ENCODE data around the gene BATF3. TPM values are rescaled to one million over a fixed set of nuclear protein-coding genes. Genes with fewer than 3 reads are reported as not detected.
A peak's percentile ranks its signal among the peaks of the same experiment; 100 is the strongest.

Gene BATF3
- total RNA-seq, 1 donor from 2014 or later, result not detected

GRCh38 chr1:212674872-212675271, 24.8 kb downstream of the BATF3 start:
- no peak overlapping the region for H3K4me3 ChIP-seq (ENCODE audit: low read depth, low read length)
- no peak for DNase-seq (ENCODE audit: low read depth)
- no peak for TF ChIP-seq CTCF (conservative IDR thresholded peaks at IDR 0.05; ENCODE audit: low read depth, low read length)

- H3K4me3 ChIP-seq (ENCODE audit: low read depth, low read length), result no peak overlapping the region
- no peak for TF ChIP-seq CTCF (conservative IDR thresholded peaks at IDR 0.05; ENCODE audit: low read depth, low read length)
- no peak for DNase-seq (ENCODE audit: low read depth)
Observed at GRCh38 chr1:212671342-212672031, 28.2 kb downstream of the BATF3 start.

GRCh38 chr1:212670882-212671281, 28.8 kb downstream of the BATF3 start:
- no peak for TF ChIP-seq CTCF (conservative IDR thresholded peaks at IDR 0.05; ENCODE audit: low read depth, low read length)
- DNase-seq (ENCODE audit: low read depth), result no peak

GRCh38 chr1:212670301-212670700, 29.3 kb downstream of the BATF3 start:
- no peak for DNase-seq (ENCODE audit: low read depth)
- TF ChIP-seq CTCF (conservative IDR thresholded peaks at IDR 0.05; ENCODE audit: low read depth, low read length), result no peak
- H3K4me3 ChIP-seq (ENCODE audit: low read depth, low read length), result no peak overlapping the region

More at GRCh38 chr1:212670882-212671281, 28.8 kb downstream of the BATF3 start:
- no peak overlapping the region for H3K4me3 ChIP-seq (ENCODE audit: low read depth, low read length)

- no peak for TF ChIP-seq CTCF (conservative IDR thresholded peaks at IDR 0.05; ENCODE audit: low read depth, low read length)
- H3K4me3 ChIP-seq (ENCODE audit: low read depth, low read length), result no peak overlapping the region
- DNase-seq (ENCODE audit: low read depth), result no peak
Observed at GRCh38 chr1:212669600-212669999, 30.0 kb downstream of the BATF3 start.

GRCh38 chr1:212669102-212669501, 30.5 kb downstream of the BATF3 start:
- no peak overlapping the region for H3K4me3 ChIP-seq (ENCODE audit: low read depth, low read length)
- peak; percentile 30 for TF ChIP-seq CTCF (conservative IDR thresholded peaks at IDR 0.05; ENCODE audit: low read depth, low read length)
- no peak for DNase-seq (ENCODE audit: low read depth)

- H3K4me3 ChIP-seq (ENCODE audit: low read depth, low read length), result no peak overlapping the region
- TF ChIP-seq CTCF (conservative IDR thresholded peaks at IDR 0.05; ENCODE audit: low read depth, low read length), result no peak
- no peak for DNase-seq (ENCODE audit: low read depth)
Observed at GRCh38 chr1:212668477-212668876, 31.2 kb downstream of the BATF3 start.
